GM19025 (cell line): ENCODE data around the gene EHMT1.

Experiments used
- ATAC-seq: cut with Tn5 transposase; IDR thresholded peaks from one replicate; pipeline ENCODE4 v1.9.1; 2021; ENCODE audit warnings: mild to moderate bottlenecking, low read depth, moderate library complexity; ENCODE audit not compliant: unreplicated experiment

The EHMT1 gene

GRCh38 chr9:137836151-137836830 is 217.5 kb downstream of the EHMT1 start:
- ATAC-seq, result no peak

- ATAC-seq, result no peak
Measured at GRCh38 chr9:137836831-137837241, 218.0 kb downstream of the EHMT1 start.

- no peak for ATAC-seq
Measured at GRCh38 chr9:137837345-137838278, 218.8 kb downstream of the EHMT1 start.

- no peak for ATAC-seq
Measured at GRCh38 chr9:137838576-137838975, 219.8 kb downstream of the EHMT1 start.

GRCh38 chr9:137843355-137843754 is 224.6 kb downstream of the EHMT1 start:
- ATAC-seq, result no peak

GRCh38 chr9:137851516-137852267 is 232.9 kb downstream of the EHMT1 start:
- ATAC-seq, result no peak

GRCh38 chr9:137853392-137853995 is 234.7 kb downstream of the EHMT1 start:
- no peak for ATAC-seq

GRCh38 chr9:137860361-137860760 is 241.6 kb downstream of the EHMT1 start:
- ATAC-seq, result no peak

GRCh38 chr9:137865581-137866145 is 246.9 kb downstream of the EHMT1 start:
- ATAC-seq, result no peak

- no peak for ATAC-seq
Measured at GRCh38 chr9:137866226-137867141, 247.7 kb downstream of the EHMT1 start.

- ATAC-seq, result no peak
Measured at GRCh38 chr9:137870432-137870831, 251.6 kb downstream of the EHMT1 start.

GRCh38 chr9:137872296-137872695 is 253.5 kb downstream of the EHMT1 start:
- ATAC-seq, result no peak

- ATAC-seq, result no peak
Measured at GRCh38 chr9:137873408-137873807, 254.6 kb downstream of the EHMT1 start.

GRCh38 chr9:137873858-137874362 is 255.1 kb downstream of the EHMT1 start:
- ATAC-seq, result no peak

- no peak for ATAC-seq
Measured at GRCh38 chr9:137875354-137875753, 256.5 kb downstream of the EHMT1 start.

- ATAC-seq, result no peak
Measured at GRCh38 chr9:137875846-137876245, 257.0 kb downstream of the EHMT1 start.

- ATAC-seq, result no peak
Measured at GRCh38 chr9:137876269-137876668, 257.5 kb downstream of the EHMT1 start.

GRCh38 chr9:137876781-137877386 is 258.1 kb downstream of the EHMT1 start:
- no peak for ATAC-seq
